ENCODE data around the gene CEP128.

The CEP128 gene

DNA sequence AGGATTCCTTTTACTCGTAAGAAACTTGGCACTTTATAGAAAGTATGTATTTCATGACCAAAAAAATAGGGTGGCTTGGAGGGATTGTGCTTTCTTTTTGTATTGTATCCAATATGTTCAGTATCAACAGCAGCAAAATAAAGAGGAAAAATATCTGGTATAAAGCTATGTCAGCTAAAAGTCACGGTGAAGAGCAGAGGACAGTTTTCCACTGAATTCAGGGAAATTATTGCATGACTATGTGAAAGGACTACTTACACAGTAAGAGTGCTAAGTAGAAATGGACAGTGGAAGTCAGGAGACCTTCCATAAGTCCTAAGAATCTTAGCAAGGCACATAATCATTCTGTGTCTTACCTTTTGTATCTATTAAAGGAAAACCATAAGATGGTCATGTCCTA is 33.1 kb upstream of the CEP128 start:
- no peaks in the 10 kb centered on the region for H3K9me3 ChIP-seq
- H3K4me1 ChIP-seq, result peaks cover 0 to 37% (median 10%) of the 10 kb centered on the region in 4 donors
- no peak for DNase-seq
- H3K4me3 ChIP-seq, result no peak overlapping the region
- TF ChIP-seq, protein P1, sequence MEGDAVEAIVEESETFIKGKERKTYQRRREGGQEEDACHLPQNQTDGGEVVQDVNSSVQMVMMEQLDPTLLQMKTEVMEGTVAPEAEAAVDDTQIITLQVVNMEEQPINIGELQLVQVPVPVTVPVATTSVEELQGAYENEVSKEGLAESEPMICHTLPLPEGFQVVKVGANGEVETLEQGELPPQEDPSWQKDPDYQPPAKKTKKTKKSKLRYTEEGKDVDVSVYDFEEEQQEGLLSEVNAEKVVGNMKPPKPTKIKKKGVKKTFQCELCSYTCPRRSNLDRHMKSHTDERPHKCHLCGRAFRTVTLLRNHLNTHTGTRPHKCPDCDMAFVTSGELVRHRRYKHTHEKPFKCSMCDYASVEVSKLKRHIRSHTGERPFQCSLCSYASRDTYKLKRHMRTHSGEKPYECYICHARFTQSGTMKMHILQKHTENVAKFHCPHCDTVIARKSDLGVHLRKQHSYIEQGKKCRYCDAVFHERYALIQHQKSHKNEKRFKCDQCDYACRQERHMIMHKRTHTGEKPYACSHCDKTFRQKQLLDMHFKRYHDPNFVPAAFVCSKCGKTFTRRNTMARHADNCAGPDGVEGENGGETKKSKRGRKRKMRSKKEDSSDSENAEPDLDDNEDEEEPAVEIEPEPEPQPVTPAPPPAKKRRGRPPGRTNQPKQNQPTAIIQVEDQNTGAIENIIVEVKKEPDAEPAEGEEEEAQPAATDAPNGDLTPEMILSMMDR (IDR thresholded peaks at IDR 0.05), result no peak
- no peaks in the 10 kb centered on the region for H3K36me3 ChIP-seq
- intact Hi-C loops (cut with DNase I; ENCODE audit: low total_unique reads), result no loop called here
- H3K27me3 ChIP-seq, result no peaks in the 10 kb centered on the region
- no peak overlapping the region for H3K27ac ChIP-seq

DNA sequence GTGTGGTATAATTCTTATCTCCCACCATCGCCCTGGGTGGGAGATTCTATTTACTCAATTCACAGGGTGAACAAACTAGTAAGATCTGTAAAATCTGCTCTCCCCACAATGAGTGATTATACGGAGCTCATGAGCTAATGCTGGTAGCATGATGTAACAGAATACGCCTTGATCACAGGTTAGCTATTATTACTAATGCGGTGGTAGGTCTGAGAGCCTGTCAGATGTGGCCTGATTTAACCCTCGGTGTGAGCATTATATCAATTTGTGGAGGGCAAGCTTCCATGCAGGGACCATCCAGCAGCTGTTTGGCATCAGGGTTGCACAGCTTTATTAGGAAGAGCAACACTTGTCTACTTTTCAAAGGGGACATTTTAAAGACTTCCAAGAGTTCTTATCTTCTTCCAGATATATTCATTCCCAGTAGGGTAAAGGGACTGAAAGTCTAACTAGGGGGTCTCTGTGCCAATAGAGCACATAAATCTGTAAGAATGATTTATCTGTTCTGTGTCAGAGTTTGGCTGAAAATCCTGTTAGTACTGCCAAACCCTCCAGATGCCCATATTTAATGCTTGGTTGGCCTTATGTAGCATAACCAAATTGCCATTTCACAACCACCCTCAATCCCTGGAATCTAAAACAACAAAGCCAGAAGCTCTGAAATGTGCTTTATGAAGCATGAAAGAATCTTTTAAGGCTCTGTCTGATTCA is 32.5 kb upstream of the CEP128 start:
- no peaks in the 10 kb centered on the region for H3K9me3 ChIP-seq
- intact Hi-C loops (cut with DNase I; ENCODE audit: low total_unique reads), result no loop called here
- H3K27me3 ChIP-seq, result no peaks in the 10 kb centered on the region
- H3K4me1 ChIP-seq, result peaks cover 0 to 34% (median 10%) of the 10 kb centered on the region in 4 donors
- TF ChIP-seq, protein P1 (IDR thresholded peaks at IDR 0.05), result no peak
- no peaks in the 10 kb centered on the region for H3K36me3 ChIP-seq
- no peak overlapping the region for H3K4me3 ChIP-seq
- H3K27ac ChIP-seq, result no peak overlapping the region
- no peak for DNase-seq

DNA sequence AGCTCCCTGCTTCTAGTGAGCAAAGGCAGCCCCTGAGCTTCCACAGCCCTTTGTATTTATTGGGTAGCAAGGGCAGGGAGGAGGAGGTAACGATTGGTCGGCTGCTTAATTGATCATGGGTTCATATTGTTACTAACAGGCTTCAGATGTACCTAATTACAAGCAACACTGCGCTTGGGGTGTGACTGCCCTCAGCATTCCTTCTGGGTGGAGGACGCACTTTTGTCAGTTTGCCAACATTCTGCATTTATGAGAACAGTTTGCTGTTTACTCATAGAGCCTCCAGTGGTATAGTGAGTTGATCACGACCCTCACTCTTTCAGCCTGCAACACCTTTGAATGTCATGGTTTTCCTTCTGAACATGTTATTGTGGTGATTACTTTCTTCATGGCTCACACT is 23.5 kb upstream of the CEP128 start:
- Histone ChIP-seq H3K4me1 (no peaks in the 10 kb centered on the region), H3K36me3 (no peaks in the 10 kb centered on the region), H3K4me3 (no peak overlapping the region), H3K27me3 (no peaks in the 10 kb centered on the region), H3K9me3 (no peaks in the 10 kb centered on the region), H3K27ac (no peak overlapping the region)
- DNase-seq, result no peak
- TF ChIP-seq, protein P1 (IDR thresholded peaks at IDR 0.05), result no peak
- intact Hi-C loops (cut with DNase I; ENCODE audit: low total_unique reads), result no loop called here

DNA sequence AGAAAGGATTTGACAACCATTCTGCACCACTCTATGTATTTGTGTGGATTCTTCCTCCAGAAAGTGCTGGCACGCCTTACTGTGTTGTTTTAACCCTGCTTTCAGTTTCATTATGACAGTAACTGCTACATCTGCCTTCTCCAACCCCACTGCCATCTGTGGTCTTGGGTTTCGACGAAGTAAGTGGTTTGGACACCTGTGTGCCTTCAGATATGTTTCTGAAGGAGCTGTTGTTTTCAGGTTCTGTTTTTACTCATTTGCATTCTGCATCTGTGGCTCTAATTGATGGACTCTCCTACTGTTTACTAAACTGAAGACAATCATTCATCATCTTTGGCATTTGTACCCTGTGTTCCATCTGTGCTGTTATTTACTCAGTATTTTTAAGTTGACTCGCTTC is 18.0 kb upstream of the CEP128 start:
- intact Hi-C loops (cut with DNase I; ENCODE audit: low total_unique reads), result no loop called here
- Histone ChIP-seq H3K36me3 (no peaks in the 10 kb centered on the region), H3K4me3 (no peak overlapping the region), H3K27ac (no peak overlapping the region), H3K4me1 (peaks cover 0 to 8% (median 8%) of the 10 kb centered on the region in 4 donors), H3K27me3 (peaks cover 0 to 10% of the 10 kb centered on the region in 2 donors), H3K9me3 (no peaks in the 10 kb centered on the region)
- no peak for DNase-seq
- TF ChIP-seq, protein P1 (IDR thresholded peaks at IDR 0.05), result no peak

DNA sequence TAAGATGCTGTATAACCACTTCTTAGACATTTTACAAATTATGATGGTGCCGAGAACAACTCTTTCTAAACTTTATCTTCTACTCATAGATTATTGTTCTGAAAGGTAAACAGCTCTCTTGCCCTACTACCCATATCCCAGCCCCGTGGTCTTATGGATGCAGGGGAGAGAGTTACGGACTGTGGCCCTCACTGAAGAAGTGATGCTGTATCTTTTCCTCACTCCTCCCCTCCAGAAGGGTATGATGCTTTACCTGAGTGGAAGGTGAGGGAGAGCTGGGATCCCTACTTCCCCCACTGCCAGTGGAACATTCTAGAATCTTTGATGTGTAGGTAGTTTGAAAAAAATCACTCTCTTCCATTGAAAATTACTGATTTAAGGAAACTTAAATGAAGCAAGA is 17.4 kb upstream of the CEP128 start:
- Histone ChIP-seq H3K27ac (no peak overlapping the region), H3K36me3 (no peaks in the 10 kb centered on the region), H3K27me3 (peaks cover 0 to 10% of the 10 kb centered on the region in 2 donors), H3K9me3 (no peaks in the 10 kb centered on the region), H3K4me3 (no peak overlapping the region), H3K4me1 (peaks cover 0 to 8% (median 8%) of the 10 kb centered on the region in 4 donors)
- no peak for DNase-seq
- intact Hi-C loops (cut with DNase I; ENCODE audit: low total_unique reads), result no loop called here
- TF ChIP-seq, protein P1 (IDR thresholded peaks at IDR 0.05), result no peak

Measured in tibial artery (tissue), 4 donors.